ENCODE data around the gene WDR1. TPM values are rescaled to one million over a fixed set of nuclear protein-coding genes. Genes with fewer than 3 reads are reported as not detected.

Gene WDR1
- total and polyA plus RNA-seq, 10 of the 15 experiments (the other 5 are each of a cell fraction or from before 2014, with no cell fraction given) = 28.5 to 397 (median 290) TPM

- Histone ChIP-seq H4K20me1 (ENCODE audit: control insufficient read depth, insufficient read depth) (no peaks in the 10 kb centered on the region), H2AFZ (ENCODE audit: control insufficient read depth, low read depth, low read length) (no peak overlapping the region), H3K36me3 (ENCODE audit: control insufficient read depth in 2 of 2, insufficient read depth in 2 of 2, low read length in 1 of 2) (no peaks in the 10 kb centered on the region), H3K27ac (ENCODE audit: control insufficient read depth, insufficient read depth) (no peak overlapping the region), H3K4me3 (no peak overlapping the region), H3K4me2 (ENCODE audit: control insufficient read depth, insufficient read depth) (no peak overlapping the region), H3K79me2 (ENCODE audit: control insufficient read depth, insufficient read depth, low read length) (no peaks in the 10 kb centered on the region), H3K9ac (ENCODE audit: control insufficient read depth, insufficient read depth, low read length) (no peak overlapping the region), H3K4me1 (ENCODE audit: control insufficient read depth, insufficient read depth, low read length) (no peaks in the 10 kb centered on the region), H3K27me3 (replicated peaks in 1 of 2; ENCODE audit: control insufficient read depth in 2 of 2, insufficient read depth in 2 of 2, low read length in 1 of 2) (no peaks in the 10 kb centered on the region), H3K9me3 (replicated peaks; ENCODE audit: control insufficient read depth, insufficient read depth, low read length) (no peaks in the 10 kb centered on the region; the same call in 2 of the 3 replicates)
- ChIA-PET SMC1A (ENCODE audit: uncharacterized antibody, unreplicated experiment) (no interaction called here), POLR2A (no interaction called here), CTCF (no interaction called here), RAD21 (ENCODE audit: unreplicated experiment) (no interaction called here)
- 95% methylated on average over 1 of the region's 1 CpG for WGBS (ENCODE audit: insufficient coverage, insufficient replicate concordance, low lambda C conversion rate, missing lambda C conversion rate)
- no TSS peak for BruUV-seq (replicated peaks)
- DNase-seq (ENCODE audit: low read depth, low spot score) (no peak), ATAC-seq (no peak), FAIRE-seq (no peak)
- in situ Hi-C loops (cut with MboI) (no loop called here), intact Hi-C loops (cut with micrococcal nuclease; ENCODE audit: unreplicated experiment) (no loop called here)
- TF ChIP-seq EED (IDR thresholded peaks at IDR 0.05; ENCODE audit: low read depth) = no peak
- TF ChIP-seq CUX1 (IDR thresholded peaks at IDR 0.05; ENCODE audit: insufficient replicate concordance, low read depth, low read length) = no peak
- no peak for TF ChIP-seq STAT1 (conservative IDR thresholded peaks at IDR 0.05)
- no peak for TF ChIP-seq ASH2L (IDR thresholded peaks at IDR 0.05; ENCODE audit: borderline replicate concordance, low read depth)
- TF ChIP-seq BCL11A (IDR thresholded peaks at IDR 0.05; ENCODE audit: low read depth, low read length) = no peak
- no peak for TF ChIP-seq POLR2A (IDR thresholded peaks at IDR 0.05; ENCODE audit: low read depth, low read length)
- TF ChIP-seq CHD2 (IDR thresholded peaks at IDR 0.05; ENCODE audit: borderline replicate concordance, low read depth, low read length) = no peak
- no peak for TF ChIP-seq RUNX3 (IDR thresholded peaks at IDR 0.05; ENCODE audit: low read length)
- no peak for TF ChIP-seq MLLT1 (IDR thresholded peaks at IDR 0.05)
- TF ChIP-seq KLF5 (IDR thresholded peaks at IDR 0.05; ENCODE audit: partially characterized antibody) = no peak
- TF ChIP-seq POLR2AphosphoS5 (IDR thresholded peaks at IDR 0.05; ENCODE audit: low read length) = no peak
- TF ChIP-seq IKZF2 (IDR thresholded peaks at IDR 0.05) = no peak
- no peak for TF ChIP-seq ZBTB4 (CRISPR knock-in tag; IDR thresholded peaks at IDR 0.05)
- TF ChIP-seq SMC3 (IDR thresholded peaks at IDR 0.05; ENCODE audit: borderline replicate concordance, low read length) = no peak
- TF ChIP-seq RAD51 (IDR thresholded peaks at IDR 0.05) = no peak
Observed at GRCh38 chr4:10045481-10045880, 71.1 kb downstream of the WDR1 start.

Data from GM12878 (cell line).